IMR-90 (cell line): ENCODE data around the gene FOXN4. TPM values are rescaled to one million over a fixed set of nuclear protein-coding genes. Genes with fewer than 3 reads are reported as not detected.
A peak's percentile ranks its signal among the peaks of the same experiment; 100 is the strongest.

ENCODE experiments used
- ATAC-seq: fragments of 200-7000 bp; cut with Tn5 transposase; 2 replicates; pipeline ENCODE4 v1.9.1; 2020; ENCODE audit warnings: low read depth, mild to moderate bottlenecking, moderate library complexity
- BruUV-seq: library from RNA; stranded (reverse); fragments of 400-500 nt; replicated peaks from 2 replicates; lab custom pipeline; 2021; lab: Mats Ljungman, UMichigan
- CTCF ChIA-PET: fragments of 300-600 bp; formaldehyde crosslinking; extraction: SDS; loops from one replicate; lab custom pipeline; 2021; ENCODE audit warnings: antibody characterized with exemption; lab: Yijun Ruan, JAX
- POLR2A ChIA-PET: fragments of 300-600 bp; sonication (Branson Sonifier 250); formaldehyde crosslinking; loops from one replicate; lab custom pipeline; 2022; ENCODE audit warnings: antibody characterized with exemption; ENCODE audit not compliant: unreplicated experiment; lab: Charles Lee
- DNase-seq: peaks from one replicate; pipeline ENCODE4 v3.0.0; 2013
- H2AFZ ChIP-seq: replicated peaks from 2 replicates; pipeline ENCODE3; 2013; ENCODE audit warnings: low read length, mild to moderate bottlenecking; ENCODE audit not compliant: poor library complexity
- H2AK5ac ChIP-seq: 2 replicates; pipeline ENCODE4 v1.6.1; 2013; ENCODE audit warnings: low read depth, low read length, inconsistent platforms
- H2AK9ac ChIP-seq: replicated peaks from 2 replicates; pipeline ENCODE3; 2013; ENCODE audit warnings: mild to moderate bottlenecking, low read depth, low read length, moderate library complexity; ENCODE audit not compliant: poor library complexity
- H2BK120ac ChIP-seq: 2 replicates; pipeline ENCODE4 v1.6.1; 2013; ENCODE audit warnings: low read depth, low read length, inconsistent platforms
- H2BK15ac ChIP-seq: 3 replicates; pipeline ENCODE4 v1.6.1; 2013; ENCODE audit warnings: low read depth, low read length, inconsistent platforms
- H2BK20ac ChIP-seq: 2 replicates; pipeline ENCODE4 v1.6.1; 2013; ENCODE audit warnings: low read depth, mild to moderate bottlenecking, inconsistent platforms, low read length, moderate library complexity
- H2BK5ac ChIP-seq: 2 replicates; pipeline ENCODE4 v1.6.1; 2013; ENCODE audit warnings: mild to moderate bottlenecking, low read depth, low read length, inconsistent platforms; ENCODE audit not compliant: poor library complexity, severe bottlenecking
- H3K14ac ChIP-seq: replicated peaks from 2 replicates; pipeline ENCODE4 v1.6.1; 2013; ENCODE audit warnings: low read depth, low read length, inconsistent platforms
- H3K18ac ChIP-seq: 2 replicates; pipeline ENCODE4 v1.6.1; 2013; ENCODE audit warnings: low read depth, low read length, control low read depth
- H3K23ac ChIP-seq: 2 replicates; pipeline ENCODE4 v1.6.1; 2013; ENCODE audit warnings: low read depth, low read length, inconsistent platforms
- H3K27ac ChIP-seq: 2 replicates; pipeline ENCODE4 v1.5.1; 2013; ENCODE audit warnings: mild to moderate bottlenecking, control low read depth, low read length; ENCODE audit not compliant: insufficient read depth
- H3K27me3 ChIP-seq: 2 replicates; pipeline ENCODE4 v1.6.1; 2013; ENCODE audit warnings: low read length; ENCODE audit not compliant: control insufficient read depth, insufficient read depth
- H3K36me3 ChIP-seq: 2 replicates; pipeline ENCODE4 v1.6.1; 2013; ENCODE audit warnings: low read length, mixed read lengths; ENCODE audit not compliant: control insufficient read depth, insufficient read depth
- H3K4ac ChIP-seq: 2 replicates; pipeline ENCODE4 v1.6.1; 2013; ENCODE audit warnings: low read depth, low read length, inconsistent platforms
- H3K4me1 ChIP-seq: 2 replicates; pipeline ENCODE4 v1.6.1; 2013; ENCODE audit warnings: low read length, mixed read lengths; ENCODE audit not compliant: control insufficient read depth, insufficient read depth
- H3K4me2 ChIP-seq: 2 replicates; pipeline ENCODE4 v1.6.1; 2013; ENCODE audit warnings: low read depth, mild to moderate bottlenecking, control low read depth, low read length, moderate library complexity
- H3K4me3 ChIP-seq: 2 replicates; pipeline ENCODE4 v1.5.1; 2013; ENCODE audit warnings: low read depth, mild to moderate bottlenecking, control low read depth, low read length, moderate library complexity; ENCODE audit not compliant: insufficient read depth
- H3K56ac ChIP-seq: 2 replicates; pipeline ENCODE4 v1.6.1; 2013; ENCODE audit warnings: low read length, inconsistent platforms; ENCODE audit not compliant: insufficient read depth; ENCODE audit errors: extremely low read depth
- H3K79me1 ChIP-seq, 2 experiments: 2 replicates each; pipeline ENCODE4 v1.6.1; 2013; ENCODE audit warnings: low read length in 2 of 2, inconsistent platforms in 1 of 2, low read depth in 1 of 2
- H3K9ac ChIP-seq: 2 replicates; pipeline ENCODE4 v1.6.1; 2013; ENCODE audit warnings: low read depth, low read length, control low read depth
- H3K9me1 ChIP-seq: 2 replicates; pipeline ENCODE4 v1.6.1; 2013; ENCODE audit warnings: low read length, inconsistent platforms; ENCODE audit not compliant: insufficient read depth
- H3K9me3 ChIP-seq: 2 replicates; pipeline ENCODE4 v1.6.1; 2013; ENCODE audit warnings: low read length; ENCODE audit not compliant: control insufficient read depth, insufficient read depth
- H4K20me1 ChIP-seq: 2 replicates; pipeline ENCODE4 v1.6.1; 2013; ENCODE audit warnings: low read length, inconsistent platforms; ENCODE audit not compliant: insufficient read depth
- H4K5ac ChIP-seq: 2 replicates; pipeline ENCODE4 v1.6.1; 2013; ENCODE audit warnings: mild to moderate bottlenecking, low read depth, low read length, control low read depth
- H4K8ac ChIP-seq, 2 experiments: 2 replicates each; pipeline ENCODE4 v1.6.1; 2013; ENCODE audit warnings: low read depth in 2 of 2, low read length in 2 of 2, control low read depth in 1 of 2, inconsistent platforms in 1 of 2
- H4K91ac ChIP-seq: 2 replicates; pipeline ENCODE4 v1.6.1; 2013; ENCODE audit warnings: low read depth, low read length, inconsistent platforms; ENCODE audit not compliant: insufficient read depth
- BHLHE40 ChIP-seq: fragments of 150-350 bp; IDR thresholded peaks from 2 replicates; pipeline ENCODE4 v1.6.1; 2016; ENCODE audit warnings: mild to moderate bottlenecking, low read depth, low read length
- CEBPB ChIP-seq: IDR thresholded peaks from 2 replicates; pipeline ENCODE4 v1.6.1; 2012; ENCODE audit warnings: low read depth, low read length, improper control_type of control experiment
- MAFK ChIP-seq: IDR thresholded peaks from 2 replicates; pipeline ENCODE4 v1.6.1; 2012; ENCODE audit warnings: low read depth, low read length, improper control_type of control experiment
- MAZ ChIP-seq: IDR thresholded peaks from 2 replicates; pipeline ENCODE4 v1.6.1; 2012; ENCODE audit warnings: low read depth, mild to moderate bottlenecking, low read length, improper control_type of control experiment, moderate library complexity, borderline replicate concordance
- RFX5 ChIP-seq: IDR thresholded peaks from 2 replicates; pipeline ENCODE4 v1.8.0; 2012; ENCODE audit warnings: low read depth, mild to moderate bottlenecking, low read length, moderate library complexity
- SMC3 ChIP-seq: fragments of 150-350 bp; IDR thresholded peaks from 2 replicates; pipeline ENCODE4 v1.6.1; 2016; ENCODE audit warnings: low read depth, mild to moderate bottlenecking, antibody characterized with exemption, low read length, moderate library complexity
- WGBS, 2 experiments: methylation state at CpG; one replicate each; pipeline versions ENCODE4 v1.1.5 to v1.1.7; 2013; ENCODE audit warnings: missing lambda C conversion rate in 2 of 2; ENCODE audit not compliant: insufficient read length in 1 of 2; ENCODE audit errors: extremely low coverage in 2 of 2; 5-methylcytosine and 5-hydroxymethylcytosine counted together
- dilution Hi-C: fragments of 300-500 bp; cut with HindIII; formaldehyde crosslinking; loops from one replicate; pipeline ENCODE4 v1.14.3; 2018; ENCODE audit warnings: low sequenced_read_pairs; ENCODE audit not compliant: unreplicated experiment
- in situ Hi-C: fragments of 300-500 bp; cut with MboI; formaldehyde crosslinking; loops from 3 replicates; pipeline ENCODE4 v1.14.3; 2019; ENCODE audit warnings: low sequenced_read_pairs, inconsistent platforms, mixed read lengths
- intact Hi-C: fragments of 100-400 bp; cut with micrococcal nuclease; formaldehyde crosslinking; loops from 2 replicates; pipeline ENCODE4 v1.10.0; 2022
- polyA plus RNA-seq, 3 experiments: library from polyadenylated mRNA; depleted of rRNA; stranded (reverse); fragments of >200 nt; gene quantifications; 2 replicates each; pipeline ENCODE4 v1.2.3, GENCODE V29; 2012; ENCODE audit warnings: low replicate concordance in 1 of 3
- total RNA-seq: library from RNA; depleted of rRNA; stranded (reverse); fragments of >200 nt; gene quantifications from 2 replicates; pipeline ENCODE4 v1.2.3, GENCODE V29; 2012
- TF ChIP-seq, protein P1 (sequence below): fragments of 150-350 bp; IDR thresholded peaks from 2 replicates; pipeline ENCODE4 v1.6.1; 2017; ENCODE audit warnings: mild to moderate bottlenecking, antibody characterized with exemption, low read length, low read depth

The FOXN4 gene
- total and polyA plus RNA-seq, 2 of the 4 experiments (the other 2 are of a cell fraction), result not detected

DNA sequence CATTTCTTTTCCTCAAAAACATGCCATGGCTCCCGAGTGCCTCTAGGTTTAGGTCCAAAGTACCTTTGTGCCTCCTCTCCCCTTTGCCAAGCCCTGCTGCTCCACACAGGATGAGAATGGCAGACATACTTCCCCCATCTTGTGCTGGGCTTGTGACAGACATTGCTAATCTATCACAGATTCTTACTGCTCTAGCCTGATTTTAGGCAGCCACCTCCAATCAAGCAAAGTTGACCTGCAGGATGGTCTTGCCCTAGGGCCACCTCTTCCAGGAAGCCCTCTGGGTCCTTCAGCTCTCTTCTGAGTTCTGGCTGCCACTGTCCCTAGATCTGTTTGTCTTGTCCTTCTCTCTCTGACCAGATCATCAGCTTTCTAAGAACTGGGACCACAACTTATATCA lies 20.5 kb downstream of the FOXN4 start:
- Histone ChIP-seq H2BK5ac (no peak overlapping the region), H3K4ac (no peak overlapping the region), H3K4me1 (no peaks in the 10 kb centered on the region), H2AFZ (peak overlapping the region; percentile 28), H4K8ac (no peak overlapping the region), H4K20me1 (no peaks in the 10 kb centered on the region), H3K56ac (no peak overlapping the region), H3K4me3 (no peak overlapping the region), H3K27ac (no peak overlapping the region), H3K4me2 (no peak overlapping the region), H3K18ac (no peak overlapping the region), H3K9me3 (no peaks in the 10 kb centered on the region), H3K36me3 (no peaks in the 10 kb centered on the region), H3K9ac (no peak overlapping the region), H2BK120ac (no peak overlapping the region), H4K91ac (no peak overlapping the region), H2AK5ac (no peak overlapping the region), H3K14ac (no peak overlapping the region), H3K23ac (no peak overlapping the region), H3K9me1 (no peaks in the 10 kb centered on the region), H2AK9ac (no peak overlapping the region), H4K5ac (no peak overlapping the region), H3K27me3 (peaks cover 9% of the 10 kb centered on the region; the same call in 1 of the 2 replicates), H2BK15ac (no peak overlapping the region), H2BK20ac (no peak overlapping the region), H3K79me1 (no peaks in the 10 kb centered on the region)
- POLR2A ChIA-PET, result no interaction called here
- no peak for ATAC-seq
- intact Hi-C loops, result no loop called here
- dilution Hi-C loops, result no loop called here
- in situ Hi-C loops, result no loop called here
- CTCF ChIA-PET, result no interaction called here
- WGBS, 2 experiments, result 57% methylated on average over 1 of the region's 1 CpG; no CpG with 5 or more reads in 1 of the 2 experiments
- TF ChIP-seq, protein P1, sequence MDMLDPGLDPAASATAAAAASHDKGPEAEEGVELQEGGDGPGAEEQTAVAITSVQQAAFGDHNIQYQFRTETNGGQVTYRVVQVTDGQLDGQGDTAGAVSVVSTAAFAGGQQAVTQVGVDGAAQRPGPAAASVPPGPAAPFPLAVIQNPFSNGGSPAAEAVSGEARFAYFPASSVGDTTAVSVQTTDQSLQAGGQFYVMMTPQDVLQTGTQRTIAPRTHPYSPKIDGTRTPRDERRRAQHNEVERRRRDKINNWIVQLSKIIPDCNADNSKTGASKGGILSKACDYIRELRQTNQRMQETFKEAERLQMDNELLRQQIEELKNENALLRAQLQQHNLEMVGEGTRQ, result no peak
- no peak for TF ChIP-seq MAFK
- TF ChIP-seq CEBPB, result no peak
- TF ChIP-seq SMC3, result no peak
- TF ChIP-seq BHLHE40, result no peak
- TF ChIP-seq MAZ, result no peak
- no peak for TF ChIP-seq RFX5
- no TSS peak for BruUV-seq
- no peak for DNase-seq
